ENCODE data around the gene OR1Q1.

Gene OR1Q1

DNA sequence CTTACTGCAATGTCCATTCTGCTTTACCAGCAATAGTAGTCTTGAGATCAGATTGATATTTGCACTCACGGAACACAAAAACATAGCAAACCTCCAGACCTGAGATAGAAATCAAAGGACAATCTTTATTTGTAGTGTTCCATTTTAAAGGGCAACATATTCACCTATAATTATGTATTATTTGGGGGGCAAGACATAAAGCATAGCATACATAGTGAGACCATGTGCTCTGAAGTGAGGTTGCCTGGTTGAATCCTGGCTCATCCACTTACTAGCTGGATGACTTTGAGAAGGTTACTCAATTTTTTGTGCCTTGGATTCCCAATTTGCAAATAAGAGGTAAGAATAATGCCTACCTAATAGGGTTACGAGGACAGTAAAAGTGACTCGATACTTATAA lies 43.0 kb downstream of the OR1Q1 start, which contains the start of gene OR1B1:
Gene OR1B1 (minus strand): TSS at position 101 of the 400 bp plus-strand sequence.
- Histone ChIP-seq H3K4me3 (replicated peaks; ENCODE audit: insufficient read depth, low read length) (no peak within 1 kb of the TSS), H3K27me3 (ENCODE audit: insufficient read depth, poor library complexity, severe bottlenecking) (no peaks in the 10 kb centered on the region), H3K27ac (replicated peaks) (no peak within 1 kb of the TSS)
- TF ChIP-seq, protein P1, sequence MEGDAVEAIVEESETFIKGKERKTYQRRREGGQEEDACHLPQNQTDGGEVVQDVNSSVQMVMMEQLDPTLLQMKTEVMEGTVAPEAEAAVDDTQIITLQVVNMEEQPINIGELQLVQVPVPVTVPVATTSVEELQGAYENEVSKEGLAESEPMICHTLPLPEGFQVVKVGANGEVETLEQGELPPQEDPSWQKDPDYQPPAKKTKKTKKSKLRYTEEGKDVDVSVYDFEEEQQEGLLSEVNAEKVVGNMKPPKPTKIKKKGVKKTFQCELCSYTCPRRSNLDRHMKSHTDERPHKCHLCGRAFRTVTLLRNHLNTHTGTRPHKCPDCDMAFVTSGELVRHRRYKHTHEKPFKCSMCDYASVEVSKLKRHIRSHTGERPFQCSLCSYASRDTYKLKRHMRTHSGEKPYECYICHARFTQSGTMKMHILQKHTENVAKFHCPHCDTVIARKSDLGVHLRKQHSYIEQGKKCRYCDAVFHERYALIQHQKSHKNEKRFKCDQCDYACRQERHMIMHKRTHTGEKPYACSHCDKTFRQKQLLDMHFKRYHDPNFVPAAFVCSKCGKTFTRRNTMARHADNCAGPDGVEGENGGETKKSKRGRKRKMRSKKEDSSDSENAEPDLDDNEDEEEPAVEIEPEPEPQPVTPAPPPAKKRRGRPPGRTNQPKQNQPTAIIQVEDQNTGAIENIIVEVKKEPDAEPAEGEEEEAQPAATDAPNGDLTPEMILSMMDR (IDR thresholded peaks at IDR 0.05; ENCODE audit: insufficient read depth, low read length), result no peak
- DNase-seq (ENCODE audit: low read depth in 1 of 2, low spot score in 1 of 2), result no peak

DNA sequence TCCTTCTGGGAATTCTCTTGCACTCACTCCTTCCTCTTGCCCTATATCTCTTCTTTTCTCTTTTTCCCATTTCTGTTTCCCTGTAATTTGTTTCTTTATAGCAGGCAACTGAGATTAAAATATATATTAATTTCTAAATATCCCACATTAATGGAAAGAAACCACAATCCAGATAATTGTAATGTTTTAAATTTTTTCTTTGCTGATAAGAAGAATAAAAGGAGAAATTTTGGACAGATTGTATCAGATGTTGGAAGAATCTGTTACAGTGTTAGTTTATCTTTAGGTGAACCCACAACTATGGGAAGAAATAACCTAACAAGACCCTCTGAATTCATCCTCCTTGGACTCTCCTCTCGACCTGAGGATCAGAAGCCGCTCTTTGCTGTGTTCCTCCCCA lies 46.9 kb downstream of the OR1Q1 start, which contains the start of gene OR1L1:
Gene OR1L1 (plus strand): TSS at position 301 of the 400 bp plus-strand sequence. CDS start 0 bp downstream, at position 301.
- Histone ChIP-seq H3K4me3 (replicated peaks; ENCODE audit: insufficient read depth, low read length) (no peak within 1 kb of the TSS), H3K27ac (replicated peaks) (no peak within 1 kb of the TSS), H3K27me3 (ENCODE audit: insufficient read depth, poor library complexity, severe bottlenecking) (no peaks in the 10 kb centered on the region)
- TF ChIP-seq SPI1 (IDR thresholded peaks at IDR 0.05; ENCODE audit: borderline replicate concordance, low read depth) (no peak), GABPA (IDR thresholded peaks at IDR 0.05; ENCODE audit: low read depth) (no peak), POLR2AphosphoS5 (IDR thresholded peaks at IDR 0.05; ENCODE audit: low read depth) (no peak)
- TF ChIP-seq, protein P2, sequence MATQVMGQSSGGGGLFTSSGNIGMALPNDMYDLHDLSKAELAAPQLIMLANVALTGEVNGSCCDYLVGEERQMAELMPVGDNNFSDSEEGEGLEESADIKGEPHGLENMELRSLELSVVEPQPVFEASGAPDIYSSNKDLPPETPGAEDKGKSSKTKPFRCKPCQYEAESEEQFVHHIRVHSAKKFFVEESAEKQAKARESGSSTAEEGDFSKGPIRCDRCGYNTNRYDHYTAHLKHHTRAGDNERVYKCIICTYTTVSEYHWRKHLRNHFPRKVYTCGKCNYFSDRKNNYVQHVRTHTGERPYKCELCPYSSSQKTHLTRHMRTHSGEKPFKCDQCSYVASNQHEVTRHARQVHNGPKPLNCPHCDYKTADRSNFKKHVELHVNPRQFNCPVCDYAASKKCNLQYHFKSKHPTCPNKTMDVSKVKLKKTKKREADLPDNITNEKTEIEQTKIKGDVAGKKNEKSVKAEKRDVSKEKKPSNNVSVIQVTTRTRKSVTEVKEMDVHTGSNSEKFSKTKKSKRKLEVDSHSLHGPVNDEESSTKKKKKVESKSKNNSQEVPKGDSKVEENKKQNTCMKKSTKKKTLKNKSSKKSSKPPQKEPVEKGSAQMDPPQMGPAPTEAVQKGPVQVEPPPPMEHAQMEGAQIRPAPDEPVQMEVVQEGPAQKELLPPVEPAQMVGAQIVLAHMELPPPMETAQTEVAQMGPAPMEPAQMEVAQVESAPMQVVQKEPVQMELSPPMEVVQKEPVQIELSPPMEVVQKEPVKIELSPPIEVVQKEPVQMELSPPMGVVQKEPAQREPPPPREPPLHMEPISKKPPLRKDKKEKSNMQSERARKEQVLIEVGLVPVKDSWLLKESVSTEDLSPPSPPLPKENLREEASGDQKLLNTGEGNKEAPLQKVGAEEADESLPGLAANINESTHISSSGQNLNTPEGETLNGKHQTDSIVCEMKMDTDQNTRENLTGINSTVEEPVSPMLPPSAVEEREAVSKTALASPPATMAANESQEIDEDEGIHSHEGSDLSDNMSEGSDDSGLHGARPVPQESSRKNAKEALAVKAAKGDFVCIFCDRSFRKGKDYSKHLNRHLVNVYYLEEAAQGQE (IDR thresholded peaks at IDR 0.05; ENCODE audit: insufficient replicate concordance, low read depth), result no peak
- TF ChIP-seq, protein P1 (IDR thresholded peaks at IDR 0.05; ENCODE audit: insufficient read depth, low read length), result no peak
- DNase-seq (ENCODE audit: low read depth in 1 of 2, low spot score in 1 of 2), result no peak
